ENCODE measurements around the gene UCP1. TPM values are rescaled to one million over a fixed set of nuclear protein-coding genes. Genes with fewer than 3 reads are reported as not detected.

Gene UCP1
- total RNA-seq, 1 experiment from 2014 or later: not detected

DNA sequence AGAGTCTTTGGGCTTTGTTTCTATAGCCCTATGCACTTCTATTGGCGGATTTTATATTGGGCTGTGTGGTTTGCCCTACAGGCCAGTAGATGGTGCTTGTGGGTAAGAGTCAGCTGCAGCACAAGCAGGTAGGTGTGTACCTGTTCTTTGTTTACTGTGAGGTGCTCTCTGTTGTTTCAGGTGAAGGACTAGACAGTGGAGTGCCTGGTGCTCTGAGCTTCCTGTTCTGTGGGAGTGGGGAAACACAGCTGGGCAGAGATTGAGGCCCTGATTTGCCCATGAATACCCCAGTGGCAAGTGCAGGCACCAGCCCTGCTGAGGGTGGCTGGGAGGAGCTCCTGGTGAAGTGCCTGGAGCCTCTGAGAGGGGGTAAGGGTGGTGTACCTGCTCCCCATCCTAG, 26.3 kb upstream of the UCP1 start:
- intact Hi-C loops (cut with micrococcal nuclease): loop anchor here (1.0 kb wide), 1 partner anchor 256 kb away; no protein-coding TSS in a partner anchor
- TF ChIP-seq, protein P1, sequence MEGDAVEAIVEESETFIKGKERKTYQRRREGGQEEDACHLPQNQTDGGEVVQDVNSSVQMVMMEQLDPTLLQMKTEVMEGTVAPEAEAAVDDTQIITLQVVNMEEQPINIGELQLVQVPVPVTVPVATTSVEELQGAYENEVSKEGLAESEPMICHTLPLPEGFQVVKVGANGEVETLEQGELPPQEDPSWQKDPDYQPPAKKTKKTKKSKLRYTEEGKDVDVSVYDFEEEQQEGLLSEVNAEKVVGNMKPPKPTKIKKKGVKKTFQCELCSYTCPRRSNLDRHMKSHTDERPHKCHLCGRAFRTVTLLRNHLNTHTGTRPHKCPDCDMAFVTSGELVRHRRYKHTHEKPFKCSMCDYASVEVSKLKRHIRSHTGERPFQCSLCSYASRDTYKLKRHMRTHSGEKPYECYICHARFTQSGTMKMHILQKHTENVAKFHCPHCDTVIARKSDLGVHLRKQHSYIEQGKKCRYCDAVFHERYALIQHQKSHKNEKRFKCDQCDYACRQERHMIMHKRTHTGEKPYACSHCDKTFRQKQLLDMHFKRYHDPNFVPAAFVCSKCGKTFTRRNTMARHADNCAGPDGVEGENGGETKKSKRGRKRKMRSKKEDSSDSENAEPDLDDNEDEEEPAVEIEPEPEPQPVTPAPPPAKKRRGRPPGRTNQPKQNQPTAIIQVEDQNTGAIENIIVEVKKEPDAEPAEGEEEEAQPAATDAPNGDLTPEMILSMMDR (IDR thresholded peaks at IDR 0.05; ENCODE audit: unreplicated experiment): peak; percentile 70
- DNase-seq (ENCODE audit: unreplicated experiment): peak; percentile 61
- H3K27me3 Mint-ChIP-seq (ENCODE audit: insufficient read depth, unreplicated experiment): peaks cover 32% of the 10 kb centered on the region
- no peaks in the 10 kb centered on the region for H3K9me3 Mint-ChIP-seq (ENCODE audit: unreplicated experiment)
- H3K27ac Mint-ChIP-seq (ENCODE audit: low read depth, unreplicated experiment): no peak overlapping the region
- H3K36me3 Mint-ChIP-seq (ENCODE audit: insufficient read depth, unreplicated experiment): no peaks in the 10 kb centered on the region
- ChIA-PET POLR2A (interaction anchor here (0.7 to 1.5 kb wide), 3 partner anchors 13 to 256 kb away, joined by 3 read pairs; no protein-coding TSS in a partner anchor), CTCF (interaction anchor here (0.5 to 2.5 kb wide), 22 partner anchors 9 to 920 kb away, joined by 3 to 35 read pairs (median 3); partner anchors contain the start of gene UCP1)
- no peak overlapping the region for H3K4me3 Mint-ChIP-seq (ENCODE audit: unreplicated experiment)
- BruUV-seq (replicated peaks): no TSS peak
- H3K4me1 Mint-ChIP-seq (ENCODE audit: insufficient read depth, unreplicated experiment): no peaks in the 10 kb centered on the region

DNA sequence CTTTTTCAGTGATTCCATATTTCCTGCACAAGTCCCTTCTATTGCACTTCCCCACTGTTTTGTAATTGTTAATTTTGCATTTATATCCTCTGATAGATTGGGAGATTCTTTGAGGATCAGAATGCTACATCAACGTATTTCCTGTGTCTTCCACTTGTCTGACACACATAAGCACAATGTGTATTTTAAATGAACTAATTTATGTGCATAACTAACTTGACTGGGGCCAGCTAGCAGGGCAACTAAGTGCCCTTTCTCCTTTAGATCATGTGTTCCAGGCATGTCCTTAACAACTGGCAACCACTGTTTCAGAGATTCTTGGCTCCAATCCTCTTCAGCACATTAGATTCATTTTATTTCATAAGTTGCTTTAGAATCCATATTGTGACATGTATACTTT, 15.7 kb upstream of the UCP1 start:
- no peaks in the 10 kb centered on the region for H3K4me1 Mint-ChIP-seq (ENCODE audit: insufficient read depth, unreplicated experiment)
- TF ChIP-seq, protein P1 (IDR thresholded peaks at IDR 0.05; ENCODE audit: unreplicated experiment): no peak
- no peak overlapping the region for H3K4me3 Mint-ChIP-seq (ENCODE audit: unreplicated experiment)
- intact Hi-C loops (cut with micrococcal nuclease): no loop called here
- ChIA-PET CTCF (interaction anchor here (0.6 to 1.9 kb wide), 5 partner anchors 11 to 1540 kb away, joined by 3 to 7 read pairs (median 6); no protein-coding TSS in a partner anchor), POLR2A (interaction anchor here (0.7 to 1.3 kb wide), 3 partner anchors 8 to 15 kb away, joined by 3 to 4 read pairs (median 3); no protein-coding TSS in a partner anchor)
- BruUV-seq (replicated peaks): no TSS peak
- H3K36me3 Mint-ChIP-seq (ENCODE audit: insufficient read depth, unreplicated experiment): no peaks in the 10 kb centered on the region
- H3K27me3 Mint-ChIP-seq (ENCODE audit: insufficient read depth, unreplicated experiment): peaks cover under 1% of the 10 kb centered on the region
- no peak overlapping the region for H3K27ac Mint-ChIP-seq (ENCODE audit: low read depth, unreplicated experiment)
- no peak for DNase-seq (ENCODE audit: unreplicated experiment)
- H3K9me3 Mint-ChIP-seq (ENCODE audit: unreplicated experiment): no peaks in the 10 kb centered on the region

DNA sequence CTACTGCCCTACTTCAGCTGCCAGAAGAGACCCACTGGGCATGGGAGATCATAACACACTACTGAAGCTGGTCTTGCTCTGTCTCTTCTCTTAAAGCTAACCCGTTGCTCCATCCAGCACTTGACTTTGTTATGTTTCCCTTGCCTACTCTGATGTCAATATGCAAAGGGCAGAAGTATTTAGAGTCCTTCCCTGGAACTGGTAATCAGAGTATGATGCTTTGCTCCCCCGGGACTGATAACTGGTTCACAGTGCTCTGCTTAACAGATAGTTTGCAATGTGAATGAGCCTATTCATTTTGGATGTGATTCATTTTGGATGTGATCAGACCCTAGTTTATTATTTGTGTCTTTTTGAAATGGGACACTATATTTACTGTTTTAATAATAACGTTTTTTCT, 12.3 kb upstream of the UCP1 start:
- Mint-ChIP-seq H3K27me3 (ENCODE audit: insufficient read depth, unreplicated experiment) (peaks cover 31% of the 10 kb centered on the region), H3K4me3 (ENCODE audit: unreplicated experiment) (no peak overlapping the region), H3K4me1 (ENCODE audit: insufficient read depth, unreplicated experiment) (no peaks in the 10 kb centered on the region), H3K36me3 (ENCODE audit: insufficient read depth, unreplicated experiment) (no peaks in the 10 kb centered on the region), H3K27ac (ENCODE audit: low read depth, unreplicated experiment) (no peak overlapping the region), H3K9me3 (ENCODE audit: unreplicated experiment) (no peaks in the 10 kb centered on the region)
- TF ChIP-seq, protein P1 (IDR thresholded peaks at IDR 0.05; ENCODE audit: unreplicated experiment): no peak
- no peak for DNase-seq (ENCODE audit: unreplicated experiment)
- BruUV-seq (replicated peaks): no TSS peak
- ChIA-PET CTCF (interaction anchor here (0.7 to 2.1 kb wide), 2 partner anchors 29 to 221 kb away, joined by 6 to 12 read pairs; no protein-coding TSS in a partner anchor), POLR2A (no interaction called here)
- intact Hi-C loops (cut with micrococcal nuclease): no loop called here

DNA sequence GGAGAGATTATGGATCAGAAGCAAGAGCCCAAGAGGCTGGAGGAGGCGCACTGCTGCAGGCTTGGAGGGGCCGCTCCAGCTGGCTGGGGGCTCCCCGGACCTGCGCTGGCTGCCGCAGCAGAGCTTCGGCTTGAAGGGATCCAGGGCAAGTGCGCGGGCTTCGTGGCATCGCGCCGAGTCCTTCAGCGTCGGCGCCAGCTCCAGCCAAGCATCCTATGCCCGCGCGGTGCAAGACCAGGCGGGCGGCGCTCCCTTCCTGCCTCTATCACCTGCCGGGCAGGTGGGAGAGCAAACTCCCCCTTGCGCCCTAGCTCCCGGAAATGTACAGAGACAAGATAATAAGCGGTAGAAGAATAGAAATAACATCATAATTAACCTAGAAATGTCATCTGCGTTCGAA, 10.5 kb upstream of the UCP1 start:
- BruUV-seq (replicated peaks): no TSS peak
- Mint-ChIP-seq H3K27ac (ENCODE audit: low read depth, unreplicated experiment) (no peak overlapping the region), H3K27me3 (ENCODE audit: insufficient read depth, unreplicated experiment) (peaks cover 31% of the 10 kb centered on the region)

More for the DNA sequence above, 10.5 kb upstream of the UCP1 start:
- DNase-seq (ENCODE audit: unreplicated experiment): no peak
- H3K4me3 Mint-ChIP-seq (ENCODE audit: unreplicated experiment): no peak overlapping the region
- H3K36me3 Mint-ChIP-seq (ENCODE audit: insufficient read depth, unreplicated experiment): no peaks in the 10 kb centered on the region
- no peaks in the 10 kb centered on the region for H3K9me3 Mint-ChIP-seq (ENCODE audit: unreplicated experiment)
- no peaks in the 10 kb centered on the region for H3K4me1 Mint-ChIP-seq (ENCODE audit: insufficient read depth, unreplicated experiment)
- POLR2A ChIA-PET: interaction anchor here (0.9 kb wide), 1 partner anchor 21 kb away, joined by 3 read pairs; no protein-coding TSS in a partner anchor
- TF ChIP-seq, protein P1 (IDR thresholded peaks at IDR 0.05; ENCODE audit: unreplicated experiment): no peak
- CTCF ChIA-PET: interaction anchor here (1.3 to 2.1 kb wide), 2 partner anchors 15 to 219 kb away, joined by 4 to 12 read pairs; no protein-coding TSS in a partner anchor
- intact Hi-C loops (cut with micrococcal nuclease): no loop called here
